HG02759 (cell line): ENCODE measurements around the gene ST6GALNAC6.
"Not testable (repeated sequence)": the region's sequence is repeated elsewhere in the genome, so short reads cannot be mapped to it uniquely, and the experiment has no call there.

ENCODE experiments used
- ATAC-seq: cut with Tn5 transposase; IDR thresholded peaks from one replicate; pipeline ENCODE4 v1.9.1; 2021; ENCODE audit warnings: mild to moderate bottlenecking, moderate library complexity; ENCODE audit not compliant: unreplicated experiment

Gene ST6GALNAC6

GRCh38 chr9:127860779-127861178 lies 38.6 kb downstream of the ST6GALNAC6 start:
- ATAC-seq = no peak

- no peak for ATAC-seq
Observed at GRCh38 chr9:127860260-127860659, 39.1 kb downstream of the ST6GALNAC6 start.

DNA sequence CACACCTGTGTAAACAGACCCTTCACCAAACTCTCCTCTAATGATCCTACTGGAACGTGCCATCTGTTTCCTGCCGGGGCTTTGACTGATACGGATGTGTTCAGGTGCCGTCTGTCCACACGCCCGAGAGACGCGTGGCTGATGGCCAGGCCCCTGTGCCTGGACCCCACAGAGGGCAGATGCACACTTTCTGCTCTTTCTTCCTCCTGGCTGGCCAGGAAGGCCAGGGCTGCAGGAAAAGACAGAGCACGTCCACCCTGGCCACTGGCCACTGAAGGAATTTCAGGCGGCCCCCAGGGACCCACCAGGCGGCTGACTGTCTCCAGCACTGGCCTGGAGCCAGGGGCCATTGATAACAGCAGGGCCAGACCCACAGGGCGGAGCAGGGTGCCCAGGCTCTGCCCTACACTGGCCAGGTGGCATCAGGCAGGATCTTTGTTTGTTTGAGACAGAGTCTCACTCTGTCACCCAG lies 41.3 kb downstream of the ST6GALNAC6 start:
- ATAC-seq = no peak

GRCh38 chr9:127857278-127857677 lies 42.1 kb downstream of the ST6GALNAC6 start:
- ATAC-seq = no peak

DNA sequence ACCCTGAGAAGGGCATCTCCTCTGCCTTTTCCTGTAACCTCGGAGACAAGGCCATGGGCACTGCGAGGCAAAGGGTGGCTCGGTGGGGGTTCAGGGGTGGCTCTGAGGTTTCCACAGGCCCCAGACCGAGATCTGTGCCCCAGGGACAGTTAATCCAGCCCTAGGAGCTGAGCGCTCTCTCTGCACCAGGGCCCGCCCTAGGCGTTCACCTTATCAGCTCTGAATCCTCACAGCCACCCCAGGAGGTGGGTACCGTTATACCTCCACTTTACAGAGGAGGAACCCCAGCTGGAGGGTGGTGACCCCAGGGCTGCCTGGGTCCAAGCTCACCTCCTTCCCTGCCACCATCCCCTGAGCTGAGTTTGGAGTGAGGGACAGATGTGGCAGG lies 42.7 kb downstream of the ST6GALNAC6 start:
- ATAC-seq = no peak

DNA sequence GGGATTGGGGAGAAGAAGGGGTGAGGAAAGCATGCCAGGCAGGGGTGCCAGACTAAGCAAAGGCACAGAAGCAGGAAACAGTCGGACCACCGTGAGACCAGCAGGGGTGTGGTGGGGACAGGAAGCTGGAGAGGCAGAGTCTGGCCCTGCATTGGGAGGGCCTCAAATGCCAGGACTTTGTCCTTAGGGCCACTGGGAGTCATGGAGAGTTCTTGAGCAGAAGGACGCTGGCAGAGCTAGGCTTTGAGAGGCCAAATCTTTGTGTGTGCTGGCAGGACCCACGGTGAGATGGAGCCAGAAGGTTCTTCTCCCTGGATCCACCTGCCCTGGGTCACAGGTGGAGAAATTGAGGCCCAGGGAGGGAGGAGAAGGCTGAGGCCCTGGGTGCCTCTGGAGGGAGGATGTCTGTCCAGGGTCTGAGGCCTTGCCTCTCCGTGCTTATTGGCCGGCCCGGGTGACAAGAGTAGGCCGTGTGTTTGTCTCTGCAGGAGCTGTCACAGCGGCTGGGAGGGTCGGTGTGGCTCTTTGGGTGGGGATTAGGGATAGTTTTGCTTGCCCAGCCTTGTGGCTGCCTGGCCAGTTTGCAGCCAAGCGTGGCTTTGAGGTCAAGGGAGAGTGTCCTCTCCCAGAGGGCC lies 43.2 kb downstream of the ST6GALNAC6 start:
- ATAC-seq = no peak

DNA sequence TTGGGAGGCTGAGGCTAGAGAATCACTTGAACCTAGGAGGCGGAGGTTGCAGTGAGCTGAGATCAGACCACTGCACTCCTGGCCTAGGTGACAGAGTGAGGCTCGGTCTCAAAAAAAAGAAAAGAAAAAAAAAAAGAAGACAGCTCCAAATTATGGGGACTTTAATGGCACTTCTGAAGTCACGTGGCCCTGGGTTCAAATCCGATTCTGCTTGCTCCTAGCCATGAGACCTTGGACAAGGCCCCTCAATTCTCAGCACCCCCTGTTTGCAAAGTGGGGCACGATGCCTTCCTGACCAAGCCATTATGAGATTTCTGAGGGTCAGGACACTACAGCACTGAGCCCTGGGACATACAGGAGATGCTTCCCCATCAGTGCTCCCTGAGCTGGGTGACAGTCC lies 43.9 kb downstream of the ST6GALNAC6 start:
- ATAC-seq = no peak

DNA sequence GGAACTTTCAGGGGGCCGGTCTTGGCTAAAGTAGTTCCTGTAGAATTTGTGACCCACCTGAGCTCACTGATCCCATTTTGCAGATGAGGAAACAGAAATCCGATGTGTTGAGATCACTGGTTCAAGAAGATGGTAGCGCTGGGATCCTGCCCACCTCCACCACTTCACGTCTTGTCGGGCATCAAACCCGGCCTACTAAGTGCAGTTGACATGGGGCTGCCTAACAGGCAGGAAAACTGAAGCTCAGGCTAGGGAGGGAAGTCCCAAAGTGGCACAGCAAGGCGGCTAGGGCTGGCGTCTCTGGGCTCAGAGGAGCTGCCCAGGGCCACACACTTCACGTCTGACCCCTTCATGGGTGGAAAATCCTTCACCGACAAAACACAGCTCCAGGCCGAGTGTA lies 44.4 kb downstream of the ST6GALNAC6 start:
- ATAC-seq = no peak

GRCh38 chr9:127854184-127854806 lies 45.1 kb downstream of the ST6GALNAC6 start, which contains the start of gene ENG:
Gene ENG, minus strand, starts transcription at chr9:127854658. Its CDS starts 303 bp downstream, at chr9:127854355.
- ATAC-seq = no peak

- no peak for ATAC-seq
Observed at GRCh38 chr9:127853312-127854183, 45.9 kb downstream of the ST6GALNAC6 start.

DNA sequence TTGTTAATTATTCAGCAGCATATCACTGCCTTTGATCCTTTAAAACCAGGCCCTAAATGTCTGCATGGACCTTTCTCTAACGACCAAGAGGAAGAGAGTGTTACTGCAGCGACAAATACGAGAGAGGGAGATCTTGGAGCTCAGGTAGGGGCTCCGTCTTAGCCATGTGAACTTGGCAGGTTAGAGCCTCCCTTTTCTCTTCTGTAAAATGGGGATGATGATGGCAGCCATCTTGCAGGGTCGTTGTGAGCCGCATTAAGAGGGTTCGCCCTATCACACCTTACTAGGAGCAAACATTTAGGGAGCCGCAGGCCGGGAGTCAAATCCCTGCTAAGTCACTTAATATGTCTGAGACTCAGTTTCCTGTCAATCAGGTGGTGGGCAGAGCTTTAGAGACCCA lies 46.6 kb downstream of the ST6GALNAC6 start:
- ATAC-seq = no peak

DNA sequence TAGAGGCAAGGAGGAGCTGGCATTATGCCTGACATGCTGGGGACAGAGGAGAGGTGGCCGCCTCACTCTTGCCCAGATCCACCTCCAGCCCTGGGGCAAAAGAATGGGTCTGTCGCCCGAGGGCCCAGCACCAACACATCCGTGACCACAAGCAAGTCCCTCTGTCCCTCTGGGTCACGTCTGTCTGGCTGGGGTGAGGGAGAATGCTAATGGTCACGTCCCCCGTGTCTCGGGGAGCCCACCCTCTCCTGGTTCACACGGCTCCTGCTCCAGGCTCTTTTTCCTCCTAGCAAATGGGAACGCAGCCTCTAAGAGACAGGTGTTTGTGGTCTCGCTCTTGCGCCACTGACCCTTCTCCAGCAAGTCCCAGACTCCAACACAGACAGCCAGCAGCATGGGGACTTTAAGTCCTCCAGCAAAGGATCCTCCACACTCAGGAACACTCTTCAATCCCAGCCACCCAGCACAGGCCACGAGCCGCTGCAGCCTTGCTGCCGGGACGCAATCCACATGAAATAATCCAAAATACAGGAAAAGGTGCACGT lies 49.0 kb downstream of the ST6GALNAC6 start:
- no peak for ATAC-seq

- ATAC-seq = no peak
Observed at GRCh38 chr9:127848756-127849504, 50.5 kb downstream of the ST6GALNAC6 start.

- ATAC-seq = no peak
Observed at GRCh38 chr9:127847833-127848755, 51.3 kb downstream of the ST6GALNAC6 start.

- ATAC-seq = no peak
Observed at GRCh38 chr9:127847178-127847510, 52.3 kb downstream of the ST6GALNAC6 start.

- no peak for ATAC-seq
Observed at GRCh38 chr9:127846443-127847177, 52.8 kb downstream of the ST6GALNAC6 start.

- not testable (repeated sequence) for ATAC-seq
Observed at GRCh38 chr9:127845619-127846018, 53.8 kb downstream of the ST6GALNAC6 start.

DNA sequence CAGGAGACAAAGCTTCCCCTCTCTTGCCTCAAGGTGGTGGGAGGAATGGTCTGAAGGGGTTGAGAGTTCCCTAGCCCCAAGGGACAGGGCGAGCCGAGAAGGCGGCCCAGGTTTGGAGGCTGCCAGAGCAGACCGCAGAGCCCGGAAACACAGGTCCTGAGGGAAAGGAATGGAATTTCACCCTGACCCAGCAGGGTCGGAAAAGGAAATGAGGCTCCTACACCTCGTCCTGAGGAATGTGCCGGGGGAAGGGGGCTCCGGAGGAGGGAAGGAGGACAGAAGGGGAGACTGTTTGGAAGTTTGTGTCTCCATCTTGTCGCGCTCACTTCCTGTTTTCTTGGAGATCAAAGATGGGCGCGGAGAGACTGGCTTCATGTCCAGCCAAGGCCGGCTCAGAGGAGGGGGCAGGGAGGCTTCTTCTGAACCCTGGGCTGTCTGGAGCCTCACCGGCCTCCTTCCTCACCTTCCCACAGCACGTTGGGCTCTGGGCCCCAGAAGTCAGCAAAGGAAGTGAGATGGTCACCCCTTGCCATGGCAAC lies 54.5 kb downstream of the ST6GALNAC6 start:
- ATAC-seq = no peak
